Stimulated activated CD8-positive, alpha-beta memory T cell treated with anti-CD3 and anti-CD28 coated beads, Interleukin-7, amount 100 ng/mL, for 4 hours (primary cell): Measurements from ENCODE around the gene EN2.
A peak's percentile ranks its signal among the peaks of the same experiment; 100 is the strongest.

ENCODE experiments used
- DNase-seq, 2 donors: peaks; one replicate each; pipeline ENCODE4 v3.0.0-alpha.2; 2020; ENCODE audit warnings: low read depth in 2 of 2

Gene EN2

GRCh38 chr7:155450970-155451801, 6.7 kb upstream of the EN2 start:
- DNase-seq: no peak

GRCh38 chr7:155451840-155452239, 6.1 kb upstream of the EN2 start:
- no peak for DNase-seq

GRCh38 chr7:155452505-155453295, 5.2 kb upstream of the EN2 start:
- DNase-seq: no peak

DNA sequence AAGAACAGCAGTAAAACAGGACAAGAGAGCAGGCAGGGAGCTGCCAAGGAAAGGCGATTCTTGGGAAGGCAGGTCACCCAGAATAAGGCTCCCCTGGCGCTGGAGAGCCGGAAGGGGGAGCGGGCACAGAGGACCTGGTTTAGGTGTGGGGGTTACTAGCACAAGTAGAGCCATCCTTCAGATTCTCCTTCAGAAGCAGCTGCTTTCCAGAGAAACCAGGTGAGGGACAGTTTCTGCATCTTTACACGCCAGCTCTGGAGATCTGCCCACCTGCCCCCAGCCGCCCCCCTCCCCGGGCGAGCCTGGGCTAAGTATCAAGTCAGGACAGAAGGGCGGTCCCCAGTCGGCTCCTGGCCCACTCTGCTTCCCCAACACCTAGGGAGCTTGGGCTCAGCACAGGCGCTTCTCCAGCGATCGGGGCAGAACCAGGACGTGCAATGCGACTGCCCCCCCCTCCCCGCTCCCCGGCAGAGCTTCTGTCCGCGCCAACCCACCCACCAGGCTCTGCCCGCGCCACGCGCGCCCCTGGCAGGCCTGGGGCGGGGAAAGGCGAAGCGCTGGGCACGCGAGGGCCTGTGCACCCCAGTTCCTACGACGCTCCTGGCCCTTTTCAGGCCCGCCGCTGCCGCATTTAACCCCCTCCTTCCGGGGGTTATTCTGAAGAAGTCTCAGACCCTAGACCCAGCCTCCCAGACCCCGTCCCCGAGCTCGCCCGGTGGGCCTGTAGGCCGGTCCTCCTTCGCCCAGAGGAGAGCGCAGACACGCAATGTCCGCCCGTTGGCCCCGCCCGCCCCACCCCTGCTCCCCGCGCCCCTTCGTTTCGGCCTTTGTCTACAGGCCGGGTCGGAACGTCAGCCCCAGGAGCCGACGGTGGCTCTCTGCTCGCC, 4.4 kb upstream of the EN2 start:
- no peak for DNase-seq

GRCh38 chr7:155454183-155455112, 3.5 kb upstream of the EN2 start:
- no peak for DNase-seq

- no peak for DNase-seq
Measured at GRCh38 chr7:155455132-155455693, 2.7 kb upstream of the EN2 start.

- no peak for DNase-seq
Measured at GRCh38 chr7:155455776-155456737, 1.9 kb upstream of the EN2 start.

GRCh38 chr7:155456738-155457543, 988 bp upstream of the EN2 start:
- DNase-seq: peak; percentile 8 to 38

DNA sequence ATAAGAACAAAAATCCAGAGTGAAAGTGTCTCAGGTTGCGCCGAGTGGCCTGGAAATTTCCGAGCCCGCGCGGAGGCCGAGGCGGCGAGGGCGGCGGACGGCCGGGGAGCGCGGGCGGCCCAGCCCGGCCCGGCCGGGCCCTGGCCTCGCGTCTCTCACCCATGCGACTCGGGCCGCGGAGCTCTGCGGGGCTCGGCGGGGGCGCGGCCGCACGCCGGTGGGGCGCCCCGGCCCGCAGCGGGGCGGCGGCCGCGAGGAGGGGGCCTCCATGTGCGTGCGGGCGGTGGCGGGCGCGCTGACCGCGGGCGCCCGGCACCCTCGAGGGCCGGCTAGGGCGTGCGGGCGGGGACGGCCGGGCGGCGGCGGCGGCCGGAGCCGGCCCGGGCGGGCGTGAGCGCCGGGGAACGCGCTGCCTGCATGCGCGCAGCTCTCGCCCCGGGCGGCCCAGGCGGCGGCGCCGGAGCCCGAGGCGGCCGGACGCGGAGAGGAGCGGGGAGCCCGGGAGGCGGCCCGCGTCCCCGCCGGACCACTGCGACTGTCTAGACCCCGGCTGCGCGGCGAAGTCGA, 302 bp upstream of the EN2 start:
- DNase-seq: no peak

GRCh38 chr7:155458878-155459699, 1.2 kb downstream of the EN2 start:
- no peak for DNase-seq

GRCh38 chr7:155459700-155460461, 2.0 kb downstream of the EN2 start:
- DNase-seq: no peak

GRCh38 chr7:155460926-155461613, 3.1 kb downstream of the EN2 start:
- DNase-seq: no peak

- DNase-seq: no peak
Measured at GRCh38 chr7:155461631-155462030, 3.7 kb downstream of the EN2 start.

DNA sequence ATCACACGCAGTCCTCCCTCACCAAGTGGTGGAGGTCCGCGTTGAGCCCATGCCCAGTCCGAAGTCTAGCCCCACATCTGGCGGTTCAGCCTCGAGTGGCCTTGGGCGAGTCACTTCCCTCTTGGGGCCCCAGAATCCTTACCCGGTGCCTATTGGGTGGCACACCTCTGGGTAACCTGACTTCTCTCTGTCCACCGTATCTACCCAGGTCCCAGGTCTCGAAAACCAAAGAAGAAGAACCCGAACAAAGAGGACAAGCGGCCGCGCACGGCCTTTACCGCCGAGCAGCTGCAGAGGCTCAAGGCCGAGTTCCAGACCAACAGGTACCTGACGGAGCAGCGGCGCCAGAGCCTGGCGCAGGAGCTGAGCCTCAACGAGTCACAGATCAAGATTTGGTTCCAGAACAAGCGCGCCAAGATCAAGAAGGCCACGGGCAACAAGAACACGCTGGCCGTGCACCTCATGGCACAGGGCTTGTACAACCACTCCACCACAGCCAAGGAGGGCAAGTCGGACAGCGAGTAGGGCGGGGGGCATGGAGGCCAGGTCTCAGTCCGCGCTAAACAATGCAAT, 4.3 kb downstream of the EN2 start:
- no peak for DNase-seq

DNA sequence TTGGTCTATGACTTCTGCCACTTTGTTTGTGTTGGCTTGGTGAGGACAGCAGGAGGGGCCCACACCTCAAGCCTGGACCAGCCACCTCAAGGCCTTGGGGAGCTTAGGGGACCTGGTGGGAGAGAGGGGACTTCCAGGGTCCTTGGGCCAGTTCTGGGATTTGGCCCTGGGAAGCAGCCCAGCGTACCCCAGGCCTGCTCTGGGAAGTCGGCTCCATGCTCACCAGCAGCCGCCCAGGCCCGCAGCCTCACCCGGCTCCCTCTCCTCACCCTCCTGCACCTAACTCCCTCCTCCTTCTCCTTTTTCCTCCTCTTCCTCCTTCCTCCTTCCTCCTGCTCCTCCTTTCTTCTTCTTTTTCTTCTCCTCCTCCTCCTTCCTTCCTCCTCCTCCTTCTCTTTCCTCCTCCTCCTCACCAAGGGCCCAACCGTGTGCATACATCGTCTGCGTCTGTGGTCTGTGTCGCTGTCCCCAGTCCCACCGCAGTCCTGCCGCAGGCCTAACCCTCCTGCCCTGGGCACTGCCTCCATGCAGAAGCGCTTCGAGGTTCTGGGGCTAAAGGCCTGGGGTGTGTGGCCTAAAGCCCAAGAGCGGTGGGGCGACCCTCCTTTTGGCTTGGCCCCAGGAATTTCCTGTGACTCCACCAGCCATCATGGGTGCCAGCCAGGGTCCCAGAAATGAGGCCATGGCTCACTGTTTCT, 5.3 kb downstream of the EN2 start:
- DNase-seq: no peak
